ENCODE measurements around the gene FSTL1.

- no peak for TF ChIP-seq POLR2AphosphoS5 (IDR thresholded peaks at IDR 0.05; ENCODE audit: low read depth)
- TF ChIP-seq CTCF (IDR thresholded peaks at IDR 0.05; ENCODE audit: insufficient read depth, low read length): no peak
These were observed 13.2 kb downstream of the FSTL1 start for GRCh38 chr3:120437559-120437958.
